PFSK-1 (cell line): Measurements from ENCODE around the gene TMEM273.

ENCODE experiments used
- POLR2AphosphoS5 ChIP-seq: IDR thresholded peaks from 2 replicates; pipeline ENCODE4 v1.6.1; 2012; ENCODE audit warnings: low read depth, mild to moderate bottlenecking, control low read depth, low read length, moderate library complexity
- SIN3A ChIP-seq: IDR thresholded peaks from 2 replicates; pipeline ENCODE4 v1.6.1; 2012; ENCODE audit warnings: mild to moderate bottlenecking, low read length, moderate library complexity, borderline replicate concordance; ENCODE audit not compliant: insufficient read depth

GRCh38 chr10:49120911-49121310, 67.3 kb downstream of the TMEM273 start:
- TF ChIP-seq SIN3A (no peak), POLR2AphosphoS5 (no peak)
